B cell (primary cell): ENCODE measurements around the gene CHRNA4.

Experiments
- EZH2 ChIP-seq: IDR thresholded peaks from 2 replicates; pipeline ENCODE4 v1.6.1; 2012; ENCODE audit warnings: borderline replicate concordance, low read depth, mild to moderate bottlenecking, moderate library complexity, low read length; ENCODE audit not compliant: insufficient read depth, poor library complexity, severe bottlenecking
- TF ChIP-seq, protein P1 (sequence below): fragments of 200-600 bp; IDR thresholded peaks from one replicate; pipeline ENCODE4 v1.8.0; 2022; ENCODE audit warnings: antibody characterized with exemption, mild to moderate bottlenecking

- TF ChIP-seq, protein P1, sequence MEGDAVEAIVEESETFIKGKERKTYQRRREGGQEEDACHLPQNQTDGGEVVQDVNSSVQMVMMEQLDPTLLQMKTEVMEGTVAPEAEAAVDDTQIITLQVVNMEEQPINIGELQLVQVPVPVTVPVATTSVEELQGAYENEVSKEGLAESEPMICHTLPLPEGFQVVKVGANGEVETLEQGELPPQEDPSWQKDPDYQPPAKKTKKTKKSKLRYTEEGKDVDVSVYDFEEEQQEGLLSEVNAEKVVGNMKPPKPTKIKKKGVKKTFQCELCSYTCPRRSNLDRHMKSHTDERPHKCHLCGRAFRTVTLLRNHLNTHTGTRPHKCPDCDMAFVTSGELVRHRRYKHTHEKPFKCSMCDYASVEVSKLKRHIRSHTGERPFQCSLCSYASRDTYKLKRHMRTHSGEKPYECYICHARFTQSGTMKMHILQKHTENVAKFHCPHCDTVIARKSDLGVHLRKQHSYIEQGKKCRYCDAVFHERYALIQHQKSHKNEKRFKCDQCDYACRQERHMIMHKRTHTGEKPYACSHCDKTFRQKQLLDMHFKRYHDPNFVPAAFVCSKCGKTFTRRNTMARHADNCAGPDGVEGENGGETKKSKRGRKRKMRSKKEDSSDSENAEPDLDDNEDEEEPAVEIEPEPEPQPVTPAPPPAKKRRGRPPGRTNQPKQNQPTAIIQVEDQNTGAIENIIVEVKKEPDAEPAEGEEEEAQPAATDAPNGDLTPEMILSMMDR = no peak
- TF ChIP-seq EZH2 = no peak
Measured at GRCh38 chr20:63343460-63344445, 17.4 kb downstream of the CHRNA4 start.
